HG03060 (cell line): ENCODE measurements around the gene LDLRAD4.

ENCODE experiments used
- ATAC-seq: cut with Tn5 transposase; IDR thresholded peaks from one replicate; pipeline ENCODE4 v1.9.1; 2021; ENCODE audit warnings: low read depth, moderate number of reproducible peaks; ENCODE audit not compliant: unreplicated experiment

LDLRAD4 gene

GRCh38 chr18:13378150-13378549 lies 159.6 kb downstream of the LDLRAD4 start:
- ATAC-seq = no peak

GRCh38 chr18:13379062-13379865 lies 160.7 kb downstream of the LDLRAD4 start:
- ATAC-seq = no peak

- no peak for ATAC-seq
Measured at GRCh38 chr18:13379930-13380690, 161.6 kb downstream of the LDLRAD4 start.

- ATAC-seq = no peak
Measured at GRCh38 chr18:13380691-13381070, 162.1 kb downstream of the LDLRAD4 start.

- ATAC-seq = no peak
Measured at GRCh38 chr18:13381331-13381730, 162.8 kb downstream of the LDLRAD4 start.

- ATAC-seq = no peak
Measured at GRCh38 chr18:13381944-13382365, 163.4 kb downstream of the LDLRAD4 start.

- no peak for ATAC-seq
Measured at GRCh38 chr18:13382366-13382953, 163.9 kb downstream of the LDLRAD4 start.

GRCh38 chr18:13382954-13383827 lies 164.6 kb downstream of the LDLRAD4 start:
- ATAC-seq = no peak

- no peak for ATAC-seq
Measured at GRCh38 chr18:13386891-13387801, 168.6 kb downstream of the LDLRAD4 start.

- ATAC-seq = no peak
Measured at GRCh38 chr18:13387855-13388548, 169.4 kb downstream of the LDLRAD4 start.

- ATAC-seq = no peak
Measured at GRCh38 chr18:13388586-13389490, 170.3 kb downstream of the LDLRAD4 start.

- ATAC-seq = no peak
Measured at GRCh38 chr18:13389491-13390131, 171.1 kb downstream of the LDLRAD4 start.

- ATAC-seq = no peak
Measured at GRCh38 chr18:13390196-13390595, 171.6 kb downstream of the LDLRAD4 start.

GRCh38 chr18:13390711-13391110 lies 172.2 kb downstream of the LDLRAD4 start:
- ATAC-seq = no peak

- ATAC-seq = no peak
Measured at GRCh38 chr18:13392029-13392750, 173.6 kb downstream of the LDLRAD4 start.

- ATAC-seq = no peak
Measured at GRCh38 chr18:13392899-13393298, 174.3 kb downstream of the LDLRAD4 start.

- no peak for ATAC-seq
Measured at GRCh38 chr18:13393338-13393737, 174.8 kb downstream of the LDLRAD4 start.
